ENCODE data around the gene KRT25. TPM values are rescaled to one million over a fixed set of nuclear protein-coding genes. Genes with fewer than 3 reads are reported as not detected.

Gene KRT25, protein sequence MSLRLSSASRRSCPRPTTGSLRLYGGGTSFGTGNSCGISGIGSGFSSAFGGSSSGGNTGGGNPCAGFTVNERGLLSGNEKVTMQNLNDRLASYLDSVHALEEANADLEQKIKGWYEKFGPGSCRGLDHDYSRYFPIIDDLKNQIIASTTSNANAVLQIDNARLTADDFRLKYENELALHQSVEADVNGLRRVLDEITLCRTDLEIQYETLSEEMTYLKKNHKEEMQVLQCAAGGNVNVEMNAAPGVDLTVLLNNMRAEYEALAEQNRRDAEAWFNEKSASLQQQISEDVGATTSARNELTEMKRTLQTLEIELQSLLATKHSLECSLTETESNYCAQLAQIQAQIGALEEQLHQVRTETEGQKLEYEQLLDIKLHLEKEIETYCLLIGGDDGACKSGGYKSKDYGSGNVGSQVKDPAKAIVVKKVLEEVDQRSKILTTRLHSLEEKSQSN
- total RNA-seq, result not detected

DNA sequence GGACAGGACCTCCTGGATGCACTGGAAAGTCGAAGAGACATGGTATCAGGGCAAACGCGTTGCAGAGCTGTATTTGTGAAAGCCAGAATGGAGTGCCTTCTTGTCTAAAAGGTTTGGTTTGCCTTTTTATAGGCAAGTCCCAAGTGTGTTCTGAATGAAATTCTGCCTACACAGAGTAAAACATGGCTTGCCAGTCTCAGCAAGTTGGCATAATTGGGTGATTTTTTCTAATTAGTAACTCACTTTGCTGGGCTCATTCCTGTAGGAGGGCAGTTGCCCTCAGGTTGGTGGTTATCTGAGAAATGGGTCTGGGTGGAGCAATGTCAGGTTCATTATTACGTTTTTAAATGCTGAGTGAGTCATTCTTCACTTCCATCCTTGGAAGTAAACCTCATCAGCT, at the start of gene KRT25:
Gene KRT25 (minus strand): TSS at position 101 of the 400 bp plus-strand sequence. CDS start 60 bp downstream, at position 41.
- TF ChIP-seq POLR2A (IDR thresholded peaks at IDR 0.05), result no peak
- no peak for DNase-seq
- Histone ChIP-seq H3K4me1 (no peaks in the 10 kb centered on the region), H3K4me3 (replicated peaks in 1 of 3) (no peak within 1 kb of the TSS), H3K27me3 (no peaks in the 10 kb centered on the region), H3K36me3 (no peaks in the 10 kb centered on the region), H3K27ac (no peak within 1 kb of the TSS), H3K9me3 (no peaks in the 10 kb centered on the region)
- intact Hi-C loops (cut with DNase I), result no loop called here
- 85 to 90% methylated on average over 4 of the region's 4 CpGs for WGBS, 2 donors

DNA sequence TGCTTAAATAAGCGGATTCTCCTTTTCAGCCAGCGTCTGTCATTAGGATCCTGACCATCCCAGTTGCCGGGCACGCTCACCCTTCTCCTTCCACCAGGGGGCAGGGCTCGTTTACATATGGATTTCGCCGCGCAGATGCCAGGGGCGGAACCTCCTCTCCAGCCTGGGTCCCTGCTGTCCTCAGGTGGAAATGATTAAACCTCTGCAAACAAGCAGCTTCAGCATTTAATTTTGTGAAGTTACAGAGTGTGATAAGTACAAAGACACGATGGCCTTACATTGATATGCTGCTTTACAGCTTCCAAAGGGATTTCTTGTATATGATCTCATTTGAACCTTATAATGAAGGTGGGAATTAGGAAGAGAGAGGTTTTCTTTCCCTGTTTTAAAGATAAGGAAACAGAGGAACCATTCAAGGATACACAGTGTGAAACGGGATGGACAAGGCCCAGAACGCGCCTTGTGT, 48.5 kb upstream of the KRT25 start:
- H3K9me3 ChIP-seq, result no peaks in the 10 kb centered on the region
- 11 to 12% methylated on average over 13 of the region's 13 CpGs for WGBS, 2 donors
- intact Hi-C loops (cut with DNase I), result loop anchor here (5.0 kb wide), 1 partner anchor 864 kb away; no protein-coding TSS in a partner anchor
- no peaks in the 10 kb centered on the region for H3K4me1 ChIP-seq
- no peak for TF ChIP-seq POLR2A (IDR thresholded peaks at IDR 0.05)
- TF ChIP-seq, protein P1, sequence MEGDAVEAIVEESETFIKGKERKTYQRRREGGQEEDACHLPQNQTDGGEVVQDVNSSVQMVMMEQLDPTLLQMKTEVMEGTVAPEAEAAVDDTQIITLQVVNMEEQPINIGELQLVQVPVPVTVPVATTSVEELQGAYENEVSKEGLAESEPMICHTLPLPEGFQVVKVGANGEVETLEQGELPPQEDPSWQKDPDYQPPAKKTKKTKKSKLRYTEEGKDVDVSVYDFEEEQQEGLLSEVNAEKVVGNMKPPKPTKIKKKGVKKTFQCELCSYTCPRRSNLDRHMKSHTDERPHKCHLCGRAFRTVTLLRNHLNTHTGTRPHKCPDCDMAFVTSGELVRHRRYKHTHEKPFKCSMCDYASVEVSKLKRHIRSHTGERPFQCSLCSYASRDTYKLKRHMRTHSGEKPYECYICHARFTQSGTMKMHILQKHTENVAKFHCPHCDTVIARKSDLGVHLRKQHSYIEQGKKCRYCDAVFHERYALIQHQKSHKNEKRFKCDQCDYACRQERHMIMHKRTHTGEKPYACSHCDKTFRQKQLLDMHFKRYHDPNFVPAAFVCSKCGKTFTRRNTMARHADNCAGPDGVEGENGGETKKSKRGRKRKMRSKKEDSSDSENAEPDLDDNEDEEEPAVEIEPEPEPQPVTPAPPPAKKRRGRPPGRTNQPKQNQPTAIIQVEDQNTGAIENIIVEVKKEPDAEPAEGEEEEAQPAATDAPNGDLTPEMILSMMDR (IDR thresholded peaks at IDR 0.05), result peak; percentile 38 to 81 (median 64)
- DNase-seq, result peak; percentile 74 to 75
- no peaks in the 10 kb centered on the region for H3K36me3 ChIP-seq
- peaks cover 5% of the 10 kb centered on the region for H3K27me3 ChIP-seq
- H3K4me3 ChIP-seq (replicated peaks in 1 of 3), result no peak overlapping the region
- no peak overlapping the region for H3K27ac ChIP-seq

DNA sequence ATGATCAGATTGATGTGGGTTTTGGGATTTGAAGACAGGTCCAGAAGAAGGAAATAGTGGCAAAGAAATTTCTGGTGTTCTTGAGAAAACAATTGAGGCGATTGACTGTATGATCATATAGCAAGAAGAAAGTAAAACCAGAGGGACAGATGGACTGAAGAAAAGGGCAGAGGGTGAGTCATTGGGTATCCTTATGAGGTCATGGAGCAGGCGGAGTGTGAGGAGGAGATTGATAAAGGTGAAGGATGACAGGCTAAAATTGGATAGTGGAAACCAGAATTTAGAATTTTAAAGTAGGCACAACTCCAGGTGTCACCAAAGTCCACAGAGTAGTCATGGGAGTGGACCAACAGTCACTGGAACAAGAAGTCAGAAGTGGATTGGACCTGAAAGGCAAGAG, 46.0 kb upstream of the KRT25 start:
- Histone ChIP-seq H3K4me3 (replicated peaks in 1 of 3) (no peak overlapping the region), H3K27me3 (no peaks in the 10 kb centered on the region), H3K27ac (no peak overlapping the region), H3K36me3 (no peaks in the 10 kb centered on the region), H3K4me1 (no peaks in the 10 kb centered on the region), H3K9me3 (no peaks in the 10 kb centered on the region)
- no peak for DNase-seq
- TF ChIP-seq, protein P1 (IDR thresholded peaks at IDR 0.05), result no peak
- WGBS, 2 donors, result 79 to 91% methylated on average over 2 of the region's 2 CpGs
- intact Hi-C loops (cut with DNase I), result loop anchor here (5.0 kb wide), 1 partner anchor 866 kb away; no protein-coding TSS in a partner anchor

DNA sequence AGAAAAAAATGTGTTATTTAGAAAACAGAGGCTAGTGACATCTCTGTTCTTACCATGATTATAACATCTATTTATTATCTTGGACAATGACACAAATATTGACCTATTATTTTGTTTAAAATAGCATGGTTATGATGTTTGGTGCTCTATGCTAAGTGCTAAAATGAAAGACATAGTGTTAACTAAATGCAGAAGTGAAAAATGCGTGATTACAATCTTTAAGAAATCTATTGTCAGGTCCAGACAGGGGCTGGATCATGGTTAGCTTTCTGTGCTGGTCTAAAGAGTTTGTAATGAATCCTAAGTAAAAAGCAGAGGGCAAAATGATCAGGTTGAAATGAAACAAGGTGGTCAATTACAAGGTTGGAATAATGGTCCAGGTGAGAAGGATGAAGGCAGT, 45.2 kb upstream of the KRT25 start:
- no peaks in the 10 kb centered on the region for H3K36me3 ChIP-seq
- intact Hi-C loops (cut with DNase I), result loop anchor here (5.0 kb wide), 1 partner anchor 867 kb away; no protein-coding TSS in a partner anchor
- no peak for DNase-seq
- H3K4me1 ChIP-seq, result no peaks in the 10 kb centered on the region
- no peak for TF ChIP-seq POLR2A (IDR thresholded peaks at IDR 0.05)
- TF ChIP-seq, protein P1 (IDR thresholded peaks at IDR 0.05), result no peak
- no peak overlapping the region for H3K27ac ChIP-seq
- 79 to 91% methylated on average over 1 of the region's 1 CpG for WGBS, 2 donors
- no peaks in the 10 kb centered on the region for H3K9me3 ChIP-seq
- no peak overlapping the region for H3K4me3 ChIP-seq (replicated peaks in 1 of 3)
- H3K27me3 ChIP-seq, result no peaks in the 10 kb centered on the region

DNA sequence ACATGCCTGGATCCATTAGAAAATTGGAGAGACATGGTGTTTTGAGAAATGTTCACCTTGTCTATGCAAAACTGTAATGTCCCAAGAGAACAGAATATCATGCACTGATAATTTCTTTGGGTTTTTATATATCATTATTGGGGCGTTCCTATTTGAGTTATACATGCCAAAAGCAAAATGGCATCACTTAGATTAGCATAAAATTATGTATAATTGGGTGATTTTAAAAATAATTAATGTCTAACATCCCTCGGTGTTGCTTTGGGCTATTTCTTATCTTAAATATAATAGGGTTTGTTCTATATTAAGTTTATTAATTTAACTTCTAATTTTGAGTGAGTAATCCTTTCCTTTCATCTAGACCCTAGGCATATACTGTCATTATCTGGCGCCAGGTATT, 44.7 kb upstream of the KRT25 start, which contains the start of gene KRT28:
Gene KRT28 (minus strand): TSS at position 101 of the 400 bp plus-strand sequence. CDS start 66 bp downstream, at position 35.
- Histone ChIP-seq H3K9me3 (no peaks in the 10 kb centered on the region), H3K4me1 (no peaks in the 10 kb centered on the region), H3K27me3 (no peaks in the 10 kb centered on the region), H3K27ac (no peak within 1 kb of the TSS), H3K4me3 (replicated peaks in 1 of 3) (no peak within 1 kb of the TSS), H3K36me3 (no peaks in the 10 kb centered on the region)
- DNase-seq, result no peak
- WGBS, 2 donors, result 79 to 88% methylated on average over 3 of the region's 3 CpGs
- intact Hi-C loops (cut with DNase I), result loop anchor here (5.0 kb wide), 1 partner anchor 867 kb away; no protein-coding TSS in a partner anchor
- TF ChIP-seq POLR2A (IDR thresholded peaks at IDR 0.05), result no peak
- TF ChIP-seq, protein P1 (IDR thresholded peaks at IDR 0.05), result no peak

All from thyroid gland (tissue), 4 donors.